ENCODE results near the gene FOXO1.

GRCh38 chr13:40522282-40522681, 144.2 kb downstream of the FOXO1 start:
- TF ChIP-seq POLR2A (IDR thresholded peaks at IDR 0.05; ENCODE audit: low read depth), result no peak
- TF ChIP-seq, protein P1, sequence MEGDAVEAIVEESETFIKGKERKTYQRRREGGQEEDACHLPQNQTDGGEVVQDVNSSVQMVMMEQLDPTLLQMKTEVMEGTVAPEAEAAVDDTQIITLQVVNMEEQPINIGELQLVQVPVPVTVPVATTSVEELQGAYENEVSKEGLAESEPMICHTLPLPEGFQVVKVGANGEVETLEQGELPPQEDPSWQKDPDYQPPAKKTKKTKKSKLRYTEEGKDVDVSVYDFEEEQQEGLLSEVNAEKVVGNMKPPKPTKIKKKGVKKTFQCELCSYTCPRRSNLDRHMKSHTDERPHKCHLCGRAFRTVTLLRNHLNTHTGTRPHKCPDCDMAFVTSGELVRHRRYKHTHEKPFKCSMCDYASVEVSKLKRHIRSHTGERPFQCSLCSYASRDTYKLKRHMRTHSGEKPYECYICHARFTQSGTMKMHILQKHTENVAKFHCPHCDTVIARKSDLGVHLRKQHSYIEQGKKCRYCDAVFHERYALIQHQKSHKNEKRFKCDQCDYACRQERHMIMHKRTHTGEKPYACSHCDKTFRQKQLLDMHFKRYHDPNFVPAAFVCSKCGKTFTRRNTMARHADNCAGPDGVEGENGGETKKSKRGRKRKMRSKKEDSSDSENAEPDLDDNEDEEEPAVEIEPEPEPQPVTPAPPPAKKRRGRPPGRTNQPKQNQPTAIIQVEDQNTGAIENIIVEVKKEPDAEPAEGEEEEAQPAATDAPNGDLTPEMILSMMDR (IDR thresholded peaks at IDR 0.05), result no peak
- TF ChIP-seq POLR2AphosphoS5 (IDR thresholded peaks at IDR 0.05), result no peak
- no peak for TF ChIP-seq EP300 (IDR thresholded peaks at IDR 0.05)

Data from esophagus muscularis mucosa (tissue), 4 donors.